Chondrocyte (in vitro differentiated cells): ENCODE measurements around the gene DECR2. TPM values are rescaled to one million over a fixed set of nuclear protein-coding genes. Genes with fewer than 3 reads are reported as not detected.
A peak's percentile ranks its signal among the peaks of the same experiment; 100 is the strongest.

Experiments
- DNase-seq: peaks from one replicate; pipeline ENCODE4 v3.0.0; 2021; ENCODE audit warnings: mixed read lengths, low spot score
- H3K27ac Mint-ChIP-seq: one replicate; pipeline ENCODE4 v1.8.0; 2021; ENCODE audit warnings: mild to moderate bottlenecking, moderate library complexity, mixed read lengths; ENCODE audit not compliant: unreplicated experiment
- H3K27me3 Mint-ChIP-seq: 2 replicates; pipeline ENCODE4 v1.8.0; 2021; ENCODE audit warnings: low read depth, mixed read lengths
- H3K36me3 Mint-ChIP-seq: 2 replicates; pipeline ENCODE4 v1.8.0; 2021; ENCODE audit warnings: low read depth, mixed read lengths
- H3K4me1 Mint-ChIP-seq: 2 replicates; pipeline ENCODE4 v1.8.0; 2021; ENCODE audit warnings: low read depth, mild to moderate bottlenecking, mixed read lengths
- H3K4me3 Mint-ChIP-seq: one replicate; pipeline ENCODE4 v1.8.0; 2021; ENCODE audit warnings: mild to moderate bottlenecking, moderate library complexity, mixed read lengths; ENCODE audit not compliant: unreplicated experiment
- H3K9me3 Mint-ChIP-seq: 2 replicates; pipeline ENCODE4 v1.8.0; 2021; ENCODE audit warnings: low read depth, mixed read lengths
- total RNA-seq: library from RNA; stranded (reverse); gene quantifications from 3 replicates; pipeline ENCODE4 v1.2.1, GENCODE V29; 2021
- TF ChIP-seq, protein P1 (sequence below): fragments of 200-600 bp; sonication (generic); IDR thresholded peaks from 2 replicates; pipeline ENCODE4 v1.5.0; 2021; ENCODE audit warnings: antibody characterized with exemption, mild to moderate bottlenecking, moderate library complexity

DECR2 gene
- total RNA-seq, 1 donor from 2014 or later: 25.1 TPM

DNA sequence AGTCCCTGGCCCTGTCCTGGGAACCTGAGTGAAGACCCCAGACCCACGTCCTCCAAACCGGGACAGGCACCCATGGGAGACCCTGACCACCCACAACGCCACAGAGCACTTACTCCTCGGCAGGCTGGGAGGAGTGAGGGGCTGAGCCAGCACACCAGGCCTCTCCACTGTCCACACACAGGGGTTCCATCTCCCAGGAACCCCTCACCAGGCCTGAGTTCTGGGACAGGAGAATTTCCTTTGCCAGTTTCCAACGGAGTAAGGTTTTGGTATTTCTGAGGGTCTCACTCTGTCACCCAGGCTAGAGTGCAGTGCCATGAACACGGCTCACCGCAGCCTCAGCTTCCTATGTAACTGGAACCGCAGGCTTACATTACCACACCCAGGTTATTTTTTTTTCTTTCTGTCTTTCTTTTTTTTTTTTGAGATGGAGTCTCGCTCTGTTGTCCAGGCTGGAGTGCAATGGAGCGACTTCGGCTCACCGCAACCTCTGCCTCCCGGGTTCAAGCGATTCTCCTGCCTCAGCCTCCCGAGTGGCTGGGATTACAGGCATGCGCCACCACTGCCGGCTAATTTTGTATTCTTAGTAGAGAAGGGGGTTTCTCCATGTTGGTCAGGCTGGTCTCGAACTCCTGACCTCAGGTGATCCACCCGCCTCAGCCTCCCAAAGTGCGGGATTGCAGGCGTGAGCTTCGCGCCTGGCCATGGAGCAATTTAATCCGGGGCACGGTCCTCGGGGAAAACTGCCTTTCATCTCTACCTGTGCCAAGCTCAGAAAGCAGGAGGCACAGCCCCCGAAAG, 21.5 kb upstream of the DECR2 start:
- Mint-ChIP-seq H3K36me3 (peaks cover 1% of the 10 kb centered on the region), H3K27ac (no peak overlapping the region)

DNA sequence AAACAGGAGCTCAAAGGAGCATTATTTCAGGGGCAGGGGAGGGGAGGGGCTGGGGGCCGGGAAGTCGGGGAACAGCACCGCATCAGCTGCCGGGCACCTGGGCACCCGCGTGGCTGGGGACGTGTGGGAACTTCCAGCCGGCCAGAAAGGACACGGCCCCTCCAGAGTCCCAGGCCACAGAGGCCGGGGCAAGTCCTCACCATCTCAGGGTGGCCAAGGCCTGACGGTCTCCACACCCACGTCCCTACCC, 21.0 kb upstream of the DECR2 start:
- H3K9me3 Mint-ChIP-seq: no peaks in the 10 kb centered on the region

More for the DNA sequence above, 21.5 kb upstream of the DECR2 start:
- H3K4me1 Mint-ChIP-seq: peaks cover 20% of the 10 kb centered on the region
- DNase-seq: no peak
- H3K9me3 Mint-ChIP-seq: no peaks in the 10 kb centered on the region
- no peaks in the 10 kb centered on the region for H3K27me3 Mint-ChIP-seq
- TF ChIP-seq, protein P1, sequence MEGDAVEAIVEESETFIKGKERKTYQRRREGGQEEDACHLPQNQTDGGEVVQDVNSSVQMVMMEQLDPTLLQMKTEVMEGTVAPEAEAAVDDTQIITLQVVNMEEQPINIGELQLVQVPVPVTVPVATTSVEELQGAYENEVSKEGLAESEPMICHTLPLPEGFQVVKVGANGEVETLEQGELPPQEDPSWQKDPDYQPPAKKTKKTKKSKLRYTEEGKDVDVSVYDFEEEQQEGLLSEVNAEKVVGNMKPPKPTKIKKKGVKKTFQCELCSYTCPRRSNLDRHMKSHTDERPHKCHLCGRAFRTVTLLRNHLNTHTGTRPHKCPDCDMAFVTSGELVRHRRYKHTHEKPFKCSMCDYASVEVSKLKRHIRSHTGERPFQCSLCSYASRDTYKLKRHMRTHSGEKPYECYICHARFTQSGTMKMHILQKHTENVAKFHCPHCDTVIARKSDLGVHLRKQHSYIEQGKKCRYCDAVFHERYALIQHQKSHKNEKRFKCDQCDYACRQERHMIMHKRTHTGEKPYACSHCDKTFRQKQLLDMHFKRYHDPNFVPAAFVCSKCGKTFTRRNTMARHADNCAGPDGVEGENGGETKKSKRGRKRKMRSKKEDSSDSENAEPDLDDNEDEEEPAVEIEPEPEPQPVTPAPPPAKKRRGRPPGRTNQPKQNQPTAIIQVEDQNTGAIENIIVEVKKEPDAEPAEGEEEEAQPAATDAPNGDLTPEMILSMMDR: no peak
- H3K4me3 Mint-ChIP-seq: peak overlapping the region; percentile 75

DNA sequence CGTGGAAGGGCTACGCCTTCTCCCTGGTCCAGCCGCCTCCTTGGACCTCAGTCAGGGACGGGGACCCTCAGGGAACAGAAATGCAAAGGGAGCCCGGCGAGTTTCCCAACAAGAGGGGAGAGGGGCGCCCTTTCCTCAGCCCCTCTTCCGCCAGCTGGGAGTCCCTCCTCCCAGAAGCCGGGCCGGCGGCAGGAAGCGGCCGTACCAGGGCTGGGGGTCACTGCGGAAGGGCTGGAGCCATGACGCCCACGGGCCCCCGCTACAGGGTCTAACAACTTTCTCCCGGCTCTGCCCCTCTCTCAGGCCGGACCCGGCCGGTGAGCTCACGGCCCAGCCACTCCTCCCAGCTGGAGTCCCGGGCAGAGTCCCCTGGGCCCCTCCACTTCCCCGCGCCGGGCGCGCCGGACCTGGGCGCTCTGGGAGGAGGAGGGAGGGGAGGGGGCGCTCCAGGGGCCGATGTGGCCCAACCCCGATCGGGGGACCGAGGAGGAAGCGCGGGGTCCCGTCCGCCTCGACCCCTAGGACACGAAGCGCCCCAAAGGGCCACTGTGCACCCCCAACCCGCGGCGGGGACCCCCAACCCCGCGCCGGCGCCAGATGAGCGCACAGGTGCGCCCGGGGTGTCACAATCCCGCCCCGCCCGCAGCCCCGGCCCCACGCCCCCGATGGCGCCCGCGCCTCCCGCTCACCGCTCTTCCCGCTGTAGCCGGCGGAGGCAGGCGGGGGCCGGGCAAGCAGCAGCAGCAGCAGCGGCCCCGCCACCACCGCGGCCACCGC, 20.5 kb upstream of the DECR2 start:
- DNase-seq: no peak
- Mint-ChIP-seq H3K27ac (no peak overlapping the region), H3K4me1 (peaks cover 20% of the 10 kb centered on the region), H3K9me3 (no peaks in the 10 kb centered on the region), H3K36me3 (peaks cover 1% of the 10 kb centered on the region), H3K4me3 (peak overlapping the region; percentile 75), H3K27me3 (no peaks in the 10 kb centered on the region)
- TF ChIP-seq, protein P1: peak; percentile 8

More for the DNA sequence above, 21.0 kb upstream of the DECR2 start:
- peaks cover 1% of the 10 kb centered on the region for H3K36me3 Mint-ChIP-seq
- peak overlapping the region; percentile 75 for H3K4me3 Mint-ChIP-seq
- no peak overlapping the region for H3K27ac Mint-ChIP-seq
- DNase-seq: no peak
- H3K4me1 Mint-ChIP-seq: peaks cover 20% of the 10 kb centered on the region
- TF ChIP-seq, protein P1: no peak
- H3K27me3 Mint-ChIP-seq: no peaks in the 10 kb centered on the region

DNA sequence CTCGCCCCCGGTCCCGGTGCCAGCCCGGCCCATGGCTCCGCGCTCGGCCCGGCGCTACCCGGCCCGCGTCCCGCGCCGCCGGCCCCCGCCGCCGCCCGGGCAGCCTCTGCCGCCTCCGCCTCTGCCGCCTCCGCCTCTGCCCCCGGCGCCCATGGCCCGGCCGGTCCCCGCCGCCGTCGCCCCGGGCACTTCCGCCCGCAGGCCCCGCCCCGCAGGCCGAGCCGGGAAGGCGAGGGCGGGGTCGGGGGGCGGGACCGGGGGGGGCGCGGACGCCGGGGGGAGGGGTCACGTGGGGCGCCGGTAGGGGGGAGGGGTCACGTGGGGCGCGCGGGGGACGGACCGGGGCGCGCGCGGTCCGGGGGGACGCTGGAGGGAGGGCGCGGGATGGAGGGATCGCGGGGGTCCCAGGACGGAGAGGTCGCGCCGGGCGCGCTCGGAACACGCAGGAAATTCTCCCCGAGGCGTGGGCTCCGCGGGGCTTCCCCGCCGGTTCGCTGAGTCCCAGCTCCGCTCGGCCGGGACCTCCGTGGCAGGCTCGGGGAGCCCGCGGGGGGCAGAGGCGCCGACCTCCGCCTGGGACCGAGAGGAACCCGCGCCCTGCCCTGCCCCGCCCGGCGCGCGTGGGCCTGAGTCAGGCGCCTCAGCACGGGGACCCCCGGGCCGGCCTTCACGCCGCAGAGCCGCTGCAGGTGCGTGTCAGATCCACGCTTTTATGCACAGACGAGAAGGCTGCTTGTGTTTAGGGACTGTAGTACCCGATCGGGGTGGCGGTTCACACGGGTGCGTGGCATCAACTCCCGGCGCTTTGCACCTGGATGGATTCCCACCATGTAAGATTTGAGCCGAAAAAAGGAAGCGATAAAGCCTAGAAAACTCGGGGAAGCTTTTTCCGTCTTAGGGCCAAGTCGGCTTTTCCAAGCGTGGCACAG, 19.6 kb upstream of the DECR2 start, which contains the start of gene PGAP6:
Gene PGAP6, minus strand, starts transcription at position 190 of the 929 bp plus-strand sequence. Its CDS starts 157 bp downstream, at position 33.
- no peak for DNase-seq
- H3K4me3 Mint-ChIP-seq: peak within 1 kb of the TSS; percentile 77
- peak within 1 kb of the TSS; percentile 66 for H3K27ac Mint-ChIP-seq
- H3K27me3 Mint-ChIP-seq: no peaks in the 10 kb centered on the region
- TF ChIP-seq, protein P1: no peak
- H3K36me3 Mint-ChIP-seq: peaks cover under 1% of the 10 kb centered on the region
- H3K4me1 Mint-ChIP-seq: peaks cover 27% of the 10 kb centered on the region
- no peaks in the 10 kb centered on the region for H3K9me3 Mint-ChIP-seq
